NCI-H1694 treated with DMSO at 0.1 percent for 48 hours (cell line): ENCODE results near the gene ZMIZ1.
A peak's percentile ranks its signal among the peaks of the same experiment; 100 is the strongest.

ENCODE experiments used
- DNase-seq: peaks from one replicate; lab custom pipeline; 2025; lab: John Stamatoyannopoulos, UW

Gene ZMIZ1

DNA sequence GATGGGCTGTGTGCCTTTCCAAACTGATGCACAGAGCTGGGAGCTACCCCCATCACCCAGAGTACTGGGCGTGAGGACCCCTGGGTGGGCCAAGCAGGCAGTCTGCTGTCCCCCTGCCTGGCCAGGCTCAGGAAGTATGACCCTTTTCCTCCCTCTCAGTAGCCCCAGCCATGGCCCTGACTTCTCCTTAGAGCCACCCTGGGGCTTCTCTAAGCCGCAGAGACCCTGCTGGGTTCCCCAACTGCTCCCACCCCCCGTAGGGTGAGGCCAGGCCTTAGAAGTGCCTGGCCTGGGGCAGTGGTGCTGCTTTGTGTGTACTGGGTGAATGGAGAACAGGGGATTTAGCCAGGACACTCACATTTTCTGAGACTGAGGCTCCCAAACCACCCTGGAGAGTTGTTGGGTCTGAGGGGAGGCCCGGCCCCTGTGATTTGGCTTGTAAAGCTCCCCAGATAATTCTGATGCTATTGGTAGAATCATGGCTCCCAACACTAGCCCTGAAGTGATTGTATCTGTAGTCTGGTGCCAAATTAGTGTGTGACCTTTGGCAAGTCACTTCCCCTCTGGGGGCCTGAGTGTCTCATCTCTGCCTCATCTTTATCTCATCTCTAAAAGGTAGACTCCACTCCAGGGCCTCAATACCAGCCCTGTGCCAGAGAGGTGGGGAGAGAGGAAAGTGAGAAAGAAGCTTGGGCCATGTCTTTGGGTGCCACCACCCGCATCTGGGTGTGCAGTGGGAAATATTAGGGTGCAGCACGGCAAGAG, 178.8 kb downstream of the ZMIZ1 start:
- no peak for DNase-seq

DNA sequence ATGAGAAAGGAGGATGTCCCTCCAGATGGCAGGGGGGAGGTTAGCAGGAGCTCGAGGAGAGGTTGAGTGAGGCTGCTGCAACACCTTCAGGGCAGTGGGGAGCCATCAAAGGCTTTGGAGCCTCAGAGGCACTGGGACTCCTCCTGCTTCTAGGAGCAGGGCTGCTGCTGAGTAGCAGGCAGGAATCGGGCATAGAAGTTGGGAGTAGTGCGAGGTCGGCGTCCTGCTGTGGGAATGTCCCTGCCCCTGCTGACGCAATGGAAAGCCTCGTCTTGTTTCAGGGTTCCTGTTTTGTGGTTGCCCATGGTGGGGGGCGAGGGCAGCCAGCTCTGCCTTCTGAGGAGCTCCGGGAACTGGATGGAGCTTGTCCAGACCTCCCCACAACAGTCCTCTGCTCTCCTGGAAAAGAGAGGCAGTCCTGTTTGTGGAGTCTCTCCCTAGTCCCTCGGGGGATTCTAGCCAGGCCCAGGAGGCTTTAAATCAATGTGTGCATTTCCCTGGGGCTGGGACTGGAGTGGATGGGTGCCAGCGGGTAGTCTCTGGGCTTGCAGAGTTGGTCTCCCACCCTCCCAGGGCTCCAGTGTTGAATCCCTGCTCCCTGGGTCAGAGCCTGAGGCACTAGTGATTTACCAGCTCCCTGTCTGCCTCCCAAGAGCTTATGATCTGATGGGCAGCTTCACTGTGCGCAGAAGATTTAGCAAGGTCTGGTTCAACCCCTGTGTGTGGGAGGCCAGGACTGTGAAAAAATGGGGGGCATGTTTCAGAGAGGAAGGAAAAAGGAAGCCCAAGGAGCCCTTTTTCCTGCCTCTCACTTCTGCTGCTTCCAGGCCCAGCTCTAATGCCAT, 179.8 kb downstream of the ZMIZ1 start:
- DNase-seq, result no peak

DNA sequence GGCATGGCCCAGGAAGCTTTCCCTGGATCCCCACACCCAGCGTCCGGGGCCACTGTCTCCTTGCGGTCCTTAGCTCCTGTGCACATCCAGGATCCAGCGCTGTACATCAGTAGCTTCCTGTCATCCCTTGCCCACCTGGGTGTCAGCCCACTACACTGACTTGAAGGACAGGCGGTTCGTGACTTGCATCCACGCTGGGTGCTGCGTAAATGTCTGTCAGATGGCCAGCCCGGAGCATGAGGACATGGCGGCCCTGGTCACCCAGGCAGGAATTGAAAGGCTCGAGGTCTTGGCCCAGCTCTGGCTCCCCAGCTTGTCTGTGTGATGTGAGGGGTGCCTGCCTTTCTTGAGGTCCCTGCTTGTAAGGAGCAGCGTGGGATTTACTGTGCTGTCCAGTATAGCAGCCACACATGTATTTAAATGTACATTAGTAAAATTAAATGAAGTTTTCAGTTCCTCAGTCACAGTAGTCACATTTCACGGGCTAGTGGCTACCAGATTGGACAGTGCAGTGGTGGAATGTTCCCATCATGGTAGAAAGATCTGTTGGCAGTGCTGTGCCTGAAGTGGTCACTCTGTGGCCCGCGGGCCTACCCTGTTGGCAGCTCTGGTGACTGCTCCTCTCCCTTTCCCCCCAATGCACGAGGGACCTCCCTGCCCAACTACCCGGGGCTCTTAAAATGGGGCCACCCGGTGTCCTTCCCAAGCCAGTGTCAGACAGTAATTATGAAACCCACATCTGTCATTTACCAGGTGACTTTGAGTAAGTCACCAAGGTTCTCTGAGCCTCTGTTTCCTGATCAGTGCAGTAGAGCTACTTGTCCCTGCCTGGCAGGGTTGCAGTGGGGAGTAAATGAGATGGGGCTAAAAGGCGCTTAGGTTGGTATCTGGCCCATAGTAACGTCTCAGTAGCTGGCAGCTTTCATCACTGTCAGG, 180.7 kb downstream of the ZMIZ1 start:
- DNase-seq, result no peak

DNA sequence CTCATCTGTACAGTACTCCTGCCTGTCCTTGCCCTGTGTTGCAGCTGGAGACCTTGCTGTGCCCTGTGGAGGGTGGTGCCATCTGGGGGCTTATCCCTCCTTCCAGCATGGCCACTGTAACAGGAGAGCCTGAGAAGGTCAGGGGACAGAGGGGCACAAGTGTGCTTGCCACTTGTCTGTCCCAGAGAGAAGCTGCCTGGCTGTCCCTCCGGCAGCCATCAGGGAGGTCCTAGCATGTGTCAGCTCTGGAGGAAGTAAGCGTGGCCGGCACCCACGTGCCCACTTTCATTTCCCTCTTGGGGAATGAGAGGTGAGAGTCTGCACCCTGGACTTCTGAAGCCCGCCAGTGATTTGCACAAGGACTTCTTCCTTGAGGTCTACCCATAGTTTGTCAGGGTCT, 181.5 kb downstream of the ZMIZ1 start:
- no peak for DNase-seq

DNA sequence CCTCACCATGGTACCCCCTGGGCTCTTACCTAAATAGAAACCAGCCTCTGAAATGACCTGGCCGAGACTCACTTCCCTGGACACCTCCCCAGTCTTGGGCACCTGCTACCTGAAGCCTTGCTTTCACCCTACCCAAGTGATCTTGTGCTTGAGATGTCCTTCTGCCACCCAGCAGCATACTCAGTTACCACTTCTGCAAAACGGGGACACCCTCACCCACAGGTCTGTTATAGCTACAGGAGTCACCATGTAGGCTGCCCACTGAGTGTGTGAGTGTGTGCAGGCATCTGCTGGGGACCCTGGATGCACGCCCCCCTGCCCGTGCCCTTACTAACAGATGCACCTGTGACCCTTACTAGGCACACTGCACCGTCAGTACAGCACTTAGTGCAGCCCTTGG, 183.7 kb downstream of the ZMIZ1 start:
- no peak for DNase-seq

DNA sequence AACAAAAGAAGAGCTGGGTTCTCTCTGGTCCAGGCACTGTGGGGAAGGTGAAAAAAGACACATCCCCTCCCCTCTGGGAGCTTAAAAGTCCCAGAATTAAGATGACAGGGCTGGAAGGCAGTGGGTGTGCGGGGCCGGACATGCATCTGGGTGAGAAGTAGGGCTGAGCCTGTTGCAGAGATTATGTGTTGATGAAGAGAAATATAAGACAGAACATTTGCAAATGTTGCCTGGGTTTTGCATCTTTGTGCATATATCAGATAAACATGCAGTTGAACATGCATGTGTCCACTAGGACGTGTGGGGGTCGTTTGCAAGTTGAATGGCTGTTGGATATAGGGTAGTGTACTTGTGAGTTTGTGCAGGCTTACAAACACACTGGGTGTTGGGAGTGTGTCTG, 184.2 kb downstream of the ZMIZ1 start:
- no peak for DNase-seq

DNA sequence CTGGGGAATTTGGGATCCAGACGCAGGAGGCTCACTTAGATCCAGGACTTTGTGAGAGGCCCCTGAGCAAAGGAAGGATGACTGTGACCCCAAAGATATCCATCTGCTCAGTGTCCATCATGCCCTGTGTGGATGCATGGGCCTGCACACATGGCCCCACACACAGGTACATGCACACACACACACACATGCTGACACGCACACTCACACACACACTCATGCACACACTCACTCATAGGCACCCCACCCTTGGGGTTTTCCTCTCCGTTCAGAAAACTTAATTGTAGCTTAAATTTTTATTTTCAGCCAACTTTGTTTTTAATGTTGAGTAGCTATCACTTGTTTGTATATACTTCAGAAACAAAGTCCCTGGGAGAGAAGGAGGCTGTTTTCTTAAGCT, 184.9 kb downstream of the ZMIZ1 start:
- DNase-seq, result no peak

DNA sequence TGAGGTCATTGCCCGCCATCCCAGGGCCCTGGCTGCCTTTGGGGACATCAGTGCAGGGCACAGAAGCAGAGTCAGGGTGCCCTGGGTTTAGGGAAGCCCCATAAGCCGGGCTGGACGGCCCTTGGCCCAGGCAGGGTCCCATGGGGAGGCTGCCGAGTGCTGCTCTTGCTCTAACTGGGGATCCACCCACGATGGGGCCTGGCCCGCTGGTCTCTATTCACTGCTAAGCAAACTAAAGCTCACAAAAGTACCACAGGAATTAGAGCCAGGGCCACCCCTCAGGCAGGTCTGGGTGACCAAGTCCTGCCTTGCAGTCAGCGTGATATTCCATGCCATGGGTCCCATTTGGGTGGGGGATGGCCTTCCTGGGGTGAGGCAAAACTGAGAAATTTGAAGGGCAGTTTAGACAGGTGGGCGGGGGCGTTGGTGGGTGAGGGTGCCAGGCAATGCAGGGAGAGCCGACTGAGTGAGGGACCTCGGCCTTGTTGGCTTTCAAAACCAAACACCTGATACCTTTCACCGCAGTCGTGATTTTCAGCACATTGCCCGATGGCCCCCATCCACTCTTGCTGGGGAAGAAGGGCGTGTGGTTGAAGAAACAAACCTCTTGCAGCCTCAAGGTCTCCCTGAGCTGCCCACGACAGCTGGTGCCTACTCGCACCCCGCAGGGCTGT, 185.7 kb downstream of the ZMIZ1 start:
- no peak for DNase-seq

DNA sequence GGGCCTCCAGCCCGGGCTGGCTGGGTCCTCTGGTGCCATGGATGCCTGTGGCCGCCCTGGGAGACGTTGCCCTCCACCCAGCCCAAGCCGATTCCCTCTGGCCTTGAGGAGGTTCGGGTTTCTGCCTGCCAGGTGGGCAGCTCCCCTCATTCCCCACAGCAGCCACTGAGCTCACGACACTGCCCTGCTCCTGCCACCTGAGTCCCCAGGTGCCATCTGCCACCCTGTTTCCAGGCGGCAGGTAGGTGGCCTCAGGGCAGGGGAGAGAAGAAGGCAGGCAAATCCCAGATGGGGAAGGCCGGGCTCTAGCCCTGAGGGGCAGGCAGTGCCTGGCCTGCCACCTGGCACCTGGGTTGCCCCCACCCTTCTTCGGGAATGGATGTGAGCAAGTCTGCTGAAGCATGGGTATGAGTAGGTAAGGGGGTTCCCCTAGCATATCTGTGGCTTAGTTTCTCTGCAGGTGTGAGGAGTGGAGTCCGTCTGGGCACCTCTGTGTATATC, 186.3 kb downstream of the ZMIZ1 start:
- DNase-seq, result no peak

DNA sequence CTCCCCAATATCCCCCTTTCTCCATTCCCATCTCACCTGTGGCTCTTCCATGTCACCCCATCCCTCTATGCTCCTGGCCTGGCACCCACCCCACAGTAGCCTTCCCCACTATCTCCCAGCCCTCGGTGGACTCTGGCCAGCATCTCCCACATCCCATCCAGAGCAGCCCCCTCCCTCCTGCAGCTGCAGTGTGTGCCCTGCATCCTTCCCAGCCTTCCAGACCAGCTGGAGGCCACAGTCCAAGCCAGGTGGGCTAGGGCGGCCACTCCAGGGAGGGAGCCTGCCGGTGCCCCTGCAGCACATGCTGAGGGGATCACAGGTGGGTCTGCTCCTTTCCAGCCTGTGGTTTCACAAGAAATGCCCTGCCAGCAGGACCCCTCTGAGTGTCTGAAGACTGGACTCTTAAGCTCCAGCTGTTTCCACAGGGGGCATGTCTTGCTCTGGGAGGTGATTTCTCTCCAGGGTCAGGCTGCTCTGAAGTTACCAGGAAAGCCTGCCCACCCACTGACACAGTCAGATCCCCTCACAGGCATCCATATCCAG, 187.6 kb downstream of the ZMIZ1 start:
- DNase-seq, result no peak

DNA sequence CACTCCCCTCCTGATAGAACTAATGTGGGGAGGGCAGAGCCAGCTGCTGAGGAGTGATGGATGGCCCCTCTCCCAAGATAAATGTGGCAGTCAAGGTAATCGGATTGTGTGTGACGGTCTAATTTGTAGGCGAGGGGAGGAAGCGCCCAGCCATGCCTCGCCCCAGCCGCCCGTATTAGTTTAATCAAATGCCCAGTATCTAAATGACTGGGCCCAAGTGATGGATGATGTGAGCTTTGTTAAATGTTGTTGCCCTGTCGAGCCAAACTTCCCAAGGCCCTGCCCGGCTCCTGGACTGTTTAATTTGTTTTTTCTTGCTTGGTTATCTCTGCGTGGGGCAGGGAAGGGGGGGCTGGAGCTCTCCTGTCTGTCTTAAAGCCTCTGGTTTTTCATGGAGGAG, 190.1 kb downstream of the ZMIZ1 start:
- no peak for DNase-seq

DNA sequence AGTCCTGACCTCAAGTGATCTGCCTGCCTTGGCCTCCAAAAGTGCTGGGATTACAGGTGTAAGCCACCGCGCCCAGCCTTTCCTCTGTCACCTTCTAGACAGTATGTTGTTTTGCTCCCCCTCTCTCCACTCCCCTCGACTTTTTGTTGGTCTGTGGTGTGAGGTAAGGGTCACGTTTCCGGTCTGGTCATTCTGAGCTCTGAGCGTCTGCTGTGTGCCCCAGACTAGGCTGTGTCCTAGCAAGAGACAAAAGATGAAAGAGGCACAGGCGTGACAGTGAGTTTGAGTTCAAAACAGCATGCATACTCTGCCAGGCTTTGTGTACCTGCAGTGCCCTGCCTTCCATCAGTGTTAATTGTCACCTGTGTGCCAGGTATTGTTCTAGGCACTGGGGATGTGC, 191.1 kb downstream of the ZMIZ1 start:
- no peak for DNase-seq

DNA sequence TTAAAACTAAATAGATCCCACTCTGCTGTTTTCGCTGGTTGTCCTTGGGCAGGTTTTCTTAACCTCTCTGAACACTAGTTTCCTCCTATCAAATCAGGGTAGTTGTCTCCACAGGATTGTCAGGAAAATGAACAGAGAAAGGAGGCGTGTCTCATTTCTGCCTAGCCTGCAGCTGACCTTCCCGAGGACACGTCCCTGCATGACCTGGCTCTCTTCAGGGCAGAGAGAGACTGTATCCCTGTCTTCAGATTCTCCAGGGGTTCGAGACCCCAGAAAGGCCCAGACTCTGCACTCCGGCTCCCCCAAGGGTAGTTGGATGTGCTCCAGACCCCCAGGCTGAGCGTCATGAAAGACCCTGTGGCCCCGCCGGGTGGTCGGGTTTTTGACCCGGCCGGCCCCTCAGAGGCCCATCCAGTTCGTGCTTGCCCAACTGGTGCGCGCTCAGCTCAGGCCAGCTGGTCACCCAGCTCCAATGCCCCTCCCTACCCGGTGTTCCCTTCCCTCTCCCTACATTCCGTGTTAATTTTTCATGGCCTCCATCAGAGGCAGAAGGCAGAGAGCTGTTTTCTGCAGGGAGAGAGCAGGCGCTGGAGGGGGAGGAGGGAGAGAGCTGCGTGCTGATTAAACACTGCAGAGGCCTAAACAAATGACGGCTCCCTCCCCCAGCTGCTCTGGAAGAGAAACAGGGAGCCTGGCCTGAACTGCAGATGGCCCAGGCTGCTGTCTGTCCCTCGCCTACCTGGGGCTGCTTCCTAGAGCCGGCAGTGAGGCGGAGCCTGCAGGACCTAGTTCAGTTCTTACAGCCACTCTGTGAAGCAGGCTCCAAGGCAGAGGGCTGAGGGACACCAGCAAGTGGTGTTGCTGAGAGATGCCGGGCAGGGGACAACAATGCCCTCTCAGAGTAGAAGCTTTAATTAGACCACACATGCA, 192.3 kb downstream of the ZMIZ1 start:
- DNase-seq, result peak; percentile 71

DNA sequence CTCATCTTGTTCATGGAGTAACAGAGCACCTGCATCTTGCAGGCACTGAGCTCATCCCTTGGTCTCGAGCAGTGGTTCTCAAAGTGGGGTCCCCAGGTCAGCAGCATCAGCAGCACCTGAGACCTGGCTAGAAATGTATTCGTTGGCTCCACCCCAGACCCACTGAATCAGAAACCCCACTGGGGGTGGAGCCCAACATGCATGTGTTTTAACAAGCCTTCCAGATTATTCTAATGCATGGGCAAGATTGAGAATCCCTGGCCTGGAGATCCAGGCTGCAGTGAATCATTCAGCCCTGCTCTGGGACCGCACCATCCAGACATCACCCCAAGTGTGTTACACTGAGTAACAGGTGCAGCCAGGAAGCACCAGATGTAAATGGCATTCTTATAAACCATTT, 193.4 kb downstream of the ZMIZ1 start:
- DNase-seq, result no peak

DNA sequence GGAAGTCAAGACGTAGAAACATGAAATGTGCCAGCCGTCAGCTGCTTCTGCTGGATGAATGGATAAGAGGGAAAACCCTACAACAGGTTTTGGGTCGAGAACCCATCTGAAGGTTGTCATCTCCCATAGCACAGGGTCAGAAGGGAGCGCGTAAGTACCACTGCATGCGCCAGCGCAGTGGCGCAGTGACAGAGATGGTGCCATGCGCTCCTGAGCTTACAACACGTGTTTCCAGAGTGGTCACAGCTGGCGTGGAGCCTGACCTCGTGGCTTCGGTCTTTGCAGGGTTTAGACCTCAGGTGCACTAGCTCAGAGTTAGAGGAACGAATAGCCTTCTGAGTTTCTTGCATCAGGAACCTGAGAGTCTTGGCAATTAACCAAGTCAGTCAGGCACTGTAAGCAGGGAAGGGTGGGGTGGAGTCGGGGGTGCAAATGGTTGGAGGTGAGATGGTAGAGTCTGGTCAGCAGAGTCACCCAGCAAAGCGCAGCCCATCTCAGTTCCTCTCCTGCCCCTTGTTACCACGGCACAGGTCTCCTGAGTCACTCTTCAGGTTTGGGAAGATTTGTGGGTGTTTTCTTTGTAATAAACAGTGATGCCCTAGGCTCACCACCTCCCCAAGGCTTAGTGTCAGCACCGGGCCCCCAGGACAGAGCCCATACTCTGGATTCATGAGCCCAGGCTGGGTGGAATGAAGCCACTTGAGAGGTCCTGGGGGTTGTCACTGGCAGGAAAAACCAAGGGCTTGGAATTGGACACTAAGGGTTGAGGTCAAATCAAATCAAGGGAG, 194.4 kb downstream of the ZMIZ1 start:
- DNase-seq, result no peak

DNA sequence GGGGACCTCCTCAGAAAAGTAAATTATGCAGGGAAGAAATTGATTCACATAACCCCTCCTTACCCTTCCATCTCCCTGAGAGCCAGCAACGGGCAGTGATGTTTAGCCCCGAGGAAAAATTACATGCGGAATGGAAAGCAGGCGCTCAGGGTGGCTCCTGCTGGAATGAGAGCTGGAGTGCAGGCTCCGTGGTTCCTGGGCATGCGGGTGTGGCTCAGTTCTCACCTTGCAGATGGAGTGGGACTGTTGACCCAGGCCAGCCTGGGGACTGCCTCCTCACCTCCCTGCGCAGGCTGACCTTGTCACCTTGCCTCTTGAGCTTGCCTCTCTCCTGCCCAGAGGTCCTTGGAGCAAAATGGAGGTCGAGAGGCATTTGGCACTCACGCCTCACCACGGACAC, 195.2 kb downstream of the ZMIZ1 start:
- no peak for DNase-seq

DNA sequence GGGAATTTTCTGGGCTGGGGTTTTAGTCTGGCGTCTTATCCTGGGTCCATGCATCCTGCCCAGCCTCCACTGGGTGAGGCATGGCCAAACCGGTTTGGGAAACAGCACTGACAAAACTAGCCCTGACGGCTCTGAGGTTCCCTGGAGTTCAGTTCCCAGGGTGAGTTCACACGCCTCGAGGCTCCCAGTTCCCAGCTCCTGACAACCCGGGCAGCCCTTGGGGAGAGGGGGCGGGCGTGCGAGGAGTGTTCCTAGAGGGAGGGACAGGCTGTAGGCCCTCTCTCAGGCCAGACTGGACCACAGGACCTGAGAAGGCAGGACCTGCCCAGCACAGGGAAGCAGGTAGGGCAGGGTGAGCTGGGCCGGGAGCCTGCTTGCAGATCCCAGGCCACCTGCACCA, 196.2 kb downstream of the ZMIZ1 start:
- DNase-seq, result no peak

DNA sequence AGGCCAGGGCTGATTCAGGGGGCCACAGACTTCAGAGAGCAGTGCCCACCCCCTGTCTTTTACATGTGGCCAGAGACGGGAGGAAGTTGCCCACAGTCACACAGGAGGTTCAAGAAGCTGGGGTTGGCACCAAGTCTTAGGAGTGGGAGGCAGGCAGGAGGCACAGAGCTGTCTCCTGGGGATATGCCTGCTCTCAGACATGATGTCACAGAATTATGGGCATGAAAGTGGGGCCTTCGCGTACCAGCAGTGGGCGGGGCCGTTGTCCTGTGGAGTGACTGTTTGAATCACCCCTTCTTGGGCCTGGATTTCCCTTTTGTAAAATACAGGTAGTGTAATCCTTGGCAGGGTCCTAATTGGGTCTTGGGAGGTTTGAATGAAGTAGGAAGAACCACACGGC, 197.3 kb downstream of the ZMIZ1 start:
- DNase-seq, result no peak

DNA sequence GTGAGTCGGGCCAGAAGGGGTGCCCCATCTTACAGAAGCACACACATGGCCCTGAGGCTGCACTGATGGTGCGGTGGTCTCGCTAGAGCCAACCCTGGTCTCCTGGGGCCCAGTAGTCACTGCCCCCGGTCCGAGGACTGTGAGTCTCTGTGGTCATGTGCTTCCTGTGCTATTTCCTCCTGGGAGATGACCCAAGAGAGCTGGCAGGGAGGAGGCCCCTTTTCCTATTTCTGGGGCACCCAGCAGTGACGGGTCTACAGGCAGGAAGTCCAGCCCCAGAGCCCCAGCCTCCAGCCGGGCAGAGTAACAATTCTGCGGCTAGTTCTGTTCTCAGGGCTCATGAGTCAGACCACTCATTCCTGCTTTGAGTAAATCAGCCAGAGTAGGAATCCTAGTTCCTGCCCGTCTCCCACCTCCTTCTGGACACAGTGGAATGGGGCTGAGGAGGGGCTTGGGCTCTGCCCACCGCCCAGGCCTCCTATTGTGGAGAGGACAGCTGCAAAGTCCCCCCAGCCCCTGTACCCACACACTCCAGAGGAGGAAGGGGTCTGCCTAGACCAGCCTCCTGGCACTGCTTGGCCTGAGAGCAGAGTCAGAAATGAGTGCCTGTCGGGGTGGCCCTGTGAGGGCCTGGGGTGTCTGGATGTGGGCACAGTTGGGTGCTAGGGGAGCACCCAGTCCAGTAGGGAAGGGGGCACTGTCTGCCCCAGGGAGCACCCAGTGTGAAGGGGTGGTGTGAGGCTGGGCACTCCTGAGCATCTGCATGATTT, 198.0 kb downstream of the ZMIZ1 start:
- DNase-seq, result no peak
